ENCODE results near the gene LGALS4. TPM values are rescaled to one million over a fixed set of nuclear protein-coding genes. Genes with fewer than 3 reads are reported as not detected.

Gene LGALS4
- total and polyA plus RNA-seq, 9 of the 15 experiments (the other 6 are each of a cell fraction or from before 2014, with no cell fraction given), result 0.08 to 1.1 (median 0.30) TPM; not detected in 3

DNA sequence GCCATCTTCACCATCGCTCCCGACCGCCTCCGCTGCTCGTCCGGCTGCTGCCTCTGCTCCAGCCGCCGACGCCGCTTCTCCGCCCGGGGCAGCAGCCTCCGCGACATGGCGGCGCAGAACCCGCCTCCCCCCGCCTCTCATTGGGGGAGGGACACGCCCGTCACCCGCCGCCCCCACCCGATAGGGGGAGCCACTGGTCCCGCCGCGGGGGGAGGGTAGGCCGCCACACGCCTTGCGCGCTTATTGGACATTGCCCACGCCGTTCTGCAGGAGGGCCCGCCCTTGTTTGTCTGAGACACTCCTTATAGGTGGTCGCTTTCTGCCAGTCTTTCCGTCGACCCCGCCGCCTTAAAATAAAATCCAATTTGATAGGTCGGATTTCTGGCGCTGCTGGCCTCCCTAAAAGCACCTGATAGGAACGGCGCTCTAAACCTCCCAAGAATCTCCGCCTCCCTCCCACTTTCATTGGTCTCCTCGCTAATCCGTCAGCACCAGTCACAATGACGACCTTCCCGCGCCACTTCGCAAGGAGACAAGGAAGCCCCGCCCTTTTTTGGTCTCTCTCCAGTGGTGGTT is 37.2 kb upstream of the LGALS4 start, which contains the start of gene HNRNPL (continued):
- TF ChIP-seq NCOA2 (IDR thresholded peaks at IDR 0.05; ENCODE audit: partially characterized antibody in 2 of 2) (no peak), PHF21A (IDR thresholded peaks at IDR 0.05; ENCODE audit: borderline replicate concordance, low read depth) (no peak), TEAD2 (tag; IDR thresholded peaks at IDR 0.05) (no peak), NCOA6 (IDR thresholded peaks at IDR 0.05) (no peak), SLC30A9 (CRISPR knock-in tag; IDR thresholded peaks at IDR 0.05) (no peak), POLR2G (IDR thresholded peaks at IDR 0.05; ENCODE audit: low read depth, low read length) (peak; percentile 96), ZNF318 (IDR thresholded peaks at IDR 0.05; ENCODE audit: borderline replicate concordance in 1 of 2, low read depth in 1 of 2) (no peak), E2F3 (CRISPR knock-in tag; IDR thresholded peaks at IDR 0.05) (no peak), SIN3A (IDR thresholded peaks at IDR 0.05; ENCODE audit: borderline replicate concordance in 2 of 2, control insufficient read depth in 1 of 2, low read depth in 2 of 2, low read length in 2 of 2) (no peak), ZNF699 (CRISPR knock-in tag; IDR thresholded peaks at IDR 0.05; ENCODE audit: insufficient replicate concordance) (no peak), ELF1 (tag; IDR thresholded peaks at IDR 0.05) (no peak)
- TF ChIP-seq, protein P1, sequence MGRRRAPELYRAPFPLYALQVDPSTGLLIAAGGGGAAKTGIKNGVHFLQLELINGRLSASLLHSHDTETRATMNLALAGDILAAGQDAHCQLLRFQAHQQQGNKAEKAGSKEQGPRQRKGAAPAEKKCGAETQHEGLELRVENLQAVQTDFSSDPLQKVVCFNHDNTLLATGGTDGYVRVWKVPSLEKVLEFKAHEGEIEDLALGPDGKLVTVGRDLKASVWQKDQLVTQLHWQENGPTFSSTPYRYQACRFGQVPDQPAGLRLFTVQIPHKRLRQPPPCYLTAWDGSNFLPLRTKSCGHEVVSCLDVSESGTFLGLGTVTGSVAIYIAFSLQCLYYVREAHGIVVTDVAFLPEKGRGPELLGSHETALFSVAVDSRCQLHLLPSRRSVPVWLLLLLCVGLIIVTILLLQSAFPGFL (CRISPR knock-in tag; IDR thresholded peaks at IDR 0.05), result no peak
- TF ChIP-seq, protein P2, sequence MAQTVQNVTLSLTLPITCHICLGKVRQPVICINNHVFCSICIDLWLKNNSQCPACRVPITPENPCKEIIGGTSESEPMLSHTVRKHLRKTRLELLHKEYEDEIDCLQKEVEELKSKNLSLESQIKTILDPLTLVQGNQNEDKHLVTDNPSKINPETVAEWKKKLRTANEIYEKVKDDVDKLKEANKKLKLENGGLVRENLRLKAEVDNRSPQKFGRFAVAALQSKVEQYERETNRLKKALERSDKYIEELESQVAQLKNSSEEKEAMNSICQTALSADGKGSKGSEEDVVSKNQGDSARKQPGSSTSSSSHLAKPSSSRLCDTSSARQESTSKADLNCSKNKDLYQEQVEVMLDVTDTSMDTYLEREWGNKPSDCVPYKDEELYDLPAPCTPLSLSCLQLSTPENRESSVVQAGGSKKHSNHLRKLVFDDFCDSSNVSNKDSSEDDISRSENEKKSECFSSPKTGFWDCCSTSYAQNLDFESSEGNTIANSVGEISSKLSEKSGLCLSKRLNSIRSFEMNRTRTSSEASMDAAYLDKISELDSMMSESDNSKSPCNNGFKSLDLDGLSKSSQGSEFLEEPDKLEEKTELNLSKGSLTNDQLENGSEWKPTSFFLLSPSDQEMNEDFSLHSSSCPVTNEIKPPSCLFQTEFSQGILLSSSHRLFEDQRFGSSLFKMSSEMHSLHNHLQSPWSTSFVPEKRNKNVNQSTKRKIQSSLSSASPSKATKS (CRISPR knock-in tag; IDR thresholded peaks at IDR 0.05), result no peak
- TF ChIP-seq, protein P3, sequence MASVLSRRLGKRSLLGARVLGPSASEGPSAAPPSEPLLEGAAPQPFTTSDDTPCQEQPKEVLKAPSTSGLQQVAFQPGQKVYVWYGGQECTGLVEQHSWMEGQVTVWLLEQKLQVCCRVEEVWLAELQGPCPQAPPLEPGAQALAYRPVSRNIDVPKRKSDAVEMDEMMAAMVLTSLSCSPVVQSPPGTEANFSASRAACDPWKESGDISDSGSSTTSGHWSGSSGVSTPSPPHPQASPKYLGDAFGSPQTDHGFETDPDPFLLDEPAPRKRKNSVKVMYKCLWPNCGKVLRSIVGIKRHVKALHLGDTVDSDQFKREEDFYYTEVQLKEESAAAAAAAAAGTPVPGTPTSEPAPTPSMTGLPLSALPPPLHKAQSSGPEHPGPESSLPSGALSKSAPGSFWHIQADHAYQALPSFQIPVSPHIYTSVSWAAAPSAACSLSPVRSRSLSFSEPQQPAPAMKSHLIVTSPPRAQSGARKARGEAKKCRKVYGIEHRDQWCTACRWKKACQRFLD (CRISPR knock-in tag; IDR thresholded peaks at IDR 0.05), result peak; percentile 88; the same call in 1 of the 2 replicates
